GM12874 (cell line): Measurements from ENCODE around the gene BTBD2.

Source experiments
- TF ChIP-seq, protein P1 (sequence below): IDR thresholded peaks from 2 replicates; pipeline ENCODE4 v1.5.1; 2011; ENCODE audit warnings: low read depth, mild to moderate bottlenecking, control low read depth, low read length, moderate library complexity; ENCODE audit not compliant: insufficient read depth

Gene BTBD2

DNA sequence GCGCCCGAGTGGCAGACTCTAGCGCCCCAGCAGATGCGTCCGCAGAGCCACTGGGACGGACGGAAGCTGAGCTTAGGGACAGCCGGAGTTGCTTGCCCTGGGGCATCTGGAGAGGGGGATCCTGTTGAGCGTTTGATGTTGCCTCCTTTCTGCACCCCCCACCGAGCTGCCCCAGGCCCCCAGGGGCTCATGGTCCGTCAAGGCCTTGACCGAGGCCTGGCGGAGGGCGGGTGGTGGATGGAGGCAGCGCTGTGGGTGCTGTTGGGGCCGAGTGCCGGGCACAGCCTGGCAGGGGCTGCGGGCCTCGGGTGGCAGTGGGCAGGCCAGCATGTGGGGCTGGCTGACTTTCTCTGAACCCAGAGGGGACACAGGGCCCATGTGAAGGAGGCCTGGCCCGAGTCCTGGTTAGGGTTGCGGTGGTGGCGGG lies 71.8 kb downstream of the BTBD2 start:
- TF ChIP-seq, protein P1, sequence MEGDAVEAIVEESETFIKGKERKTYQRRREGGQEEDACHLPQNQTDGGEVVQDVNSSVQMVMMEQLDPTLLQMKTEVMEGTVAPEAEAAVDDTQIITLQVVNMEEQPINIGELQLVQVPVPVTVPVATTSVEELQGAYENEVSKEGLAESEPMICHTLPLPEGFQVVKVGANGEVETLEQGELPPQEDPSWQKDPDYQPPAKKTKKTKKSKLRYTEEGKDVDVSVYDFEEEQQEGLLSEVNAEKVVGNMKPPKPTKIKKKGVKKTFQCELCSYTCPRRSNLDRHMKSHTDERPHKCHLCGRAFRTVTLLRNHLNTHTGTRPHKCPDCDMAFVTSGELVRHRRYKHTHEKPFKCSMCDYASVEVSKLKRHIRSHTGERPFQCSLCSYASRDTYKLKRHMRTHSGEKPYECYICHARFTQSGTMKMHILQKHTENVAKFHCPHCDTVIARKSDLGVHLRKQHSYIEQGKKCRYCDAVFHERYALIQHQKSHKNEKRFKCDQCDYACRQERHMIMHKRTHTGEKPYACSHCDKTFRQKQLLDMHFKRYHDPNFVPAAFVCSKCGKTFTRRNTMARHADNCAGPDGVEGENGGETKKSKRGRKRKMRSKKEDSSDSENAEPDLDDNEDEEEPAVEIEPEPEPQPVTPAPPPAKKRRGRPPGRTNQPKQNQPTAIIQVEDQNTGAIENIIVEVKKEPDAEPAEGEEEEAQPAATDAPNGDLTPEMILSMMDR = no peak

DNA sequence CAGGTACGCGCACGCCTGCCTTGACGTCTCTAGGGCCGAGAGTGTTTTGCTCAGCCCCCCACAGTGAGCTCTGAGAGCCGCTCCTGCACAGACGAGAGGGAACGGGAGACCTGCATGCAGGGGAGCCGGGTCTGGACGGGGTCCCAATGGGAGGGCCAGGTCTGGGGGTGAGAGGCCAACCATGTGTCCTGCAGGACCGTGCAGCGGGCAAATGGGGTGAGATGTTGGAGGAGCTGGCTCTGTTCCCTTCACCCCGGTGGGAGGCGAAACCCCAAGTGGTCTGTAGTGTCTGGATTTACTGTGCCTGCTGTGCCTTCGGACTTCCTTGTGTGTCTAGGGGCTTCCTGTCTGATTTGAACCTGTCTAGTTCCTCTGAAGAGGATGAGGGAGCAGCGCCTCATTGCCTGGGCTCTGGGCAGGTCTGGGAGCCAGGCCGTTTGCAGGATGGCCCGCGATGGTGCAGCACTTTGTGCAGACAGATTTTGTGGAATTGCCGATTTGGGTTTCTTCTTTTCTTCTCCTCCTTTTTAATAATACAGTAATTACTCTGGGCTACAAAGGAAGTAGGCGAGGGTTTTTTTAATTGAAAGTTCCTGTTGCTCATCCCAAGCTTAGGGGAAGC lies 72.5 kb downstream of the BTBD2 start:
- TF ChIP-seq, protein P1 = no peak

DNA sequence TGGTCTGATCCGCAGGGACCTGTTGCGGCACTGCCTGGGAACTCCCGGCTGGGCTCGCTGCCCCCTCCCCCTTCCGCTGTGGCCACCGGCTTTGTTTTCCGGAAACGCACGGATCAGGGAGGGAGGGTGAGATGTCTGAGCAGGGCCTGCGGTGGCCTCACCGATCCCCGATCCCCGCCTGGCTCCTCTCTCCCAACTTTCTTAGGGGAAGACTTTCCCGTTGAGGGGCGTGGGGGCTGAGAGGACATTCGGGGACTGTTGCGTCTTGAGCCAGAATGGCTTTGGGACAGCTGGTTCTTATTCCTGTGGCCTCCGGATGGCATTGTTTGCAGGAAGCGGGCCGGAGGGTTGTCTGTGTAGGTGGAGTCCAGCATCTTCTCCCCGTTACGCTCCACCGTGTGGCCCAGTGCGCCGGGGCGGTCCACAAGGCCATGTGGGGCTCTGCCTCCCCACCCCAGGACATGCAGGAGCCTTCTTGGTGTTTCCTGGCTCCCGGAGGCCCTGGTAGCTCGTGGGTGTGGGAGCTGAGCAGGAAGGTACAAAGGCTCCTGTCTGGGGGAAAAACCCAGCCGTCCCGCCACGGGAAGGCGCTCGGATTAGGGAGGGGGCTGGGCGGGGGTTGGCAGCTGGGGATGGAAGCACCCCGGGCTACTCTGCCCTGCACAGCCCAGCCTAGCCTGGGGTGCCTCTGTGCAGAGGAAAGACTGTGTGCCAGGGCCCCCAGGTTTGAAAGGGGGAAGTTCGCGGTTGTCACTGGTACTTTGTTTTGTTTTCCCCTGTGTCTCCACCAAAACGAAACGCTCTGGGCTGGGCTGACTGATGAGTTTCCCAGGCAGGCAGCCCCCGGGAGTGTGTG lies 73.2 kb downstream of the BTBD2 start:
- TF ChIP-seq, protein P1 = no peak

DNA sequence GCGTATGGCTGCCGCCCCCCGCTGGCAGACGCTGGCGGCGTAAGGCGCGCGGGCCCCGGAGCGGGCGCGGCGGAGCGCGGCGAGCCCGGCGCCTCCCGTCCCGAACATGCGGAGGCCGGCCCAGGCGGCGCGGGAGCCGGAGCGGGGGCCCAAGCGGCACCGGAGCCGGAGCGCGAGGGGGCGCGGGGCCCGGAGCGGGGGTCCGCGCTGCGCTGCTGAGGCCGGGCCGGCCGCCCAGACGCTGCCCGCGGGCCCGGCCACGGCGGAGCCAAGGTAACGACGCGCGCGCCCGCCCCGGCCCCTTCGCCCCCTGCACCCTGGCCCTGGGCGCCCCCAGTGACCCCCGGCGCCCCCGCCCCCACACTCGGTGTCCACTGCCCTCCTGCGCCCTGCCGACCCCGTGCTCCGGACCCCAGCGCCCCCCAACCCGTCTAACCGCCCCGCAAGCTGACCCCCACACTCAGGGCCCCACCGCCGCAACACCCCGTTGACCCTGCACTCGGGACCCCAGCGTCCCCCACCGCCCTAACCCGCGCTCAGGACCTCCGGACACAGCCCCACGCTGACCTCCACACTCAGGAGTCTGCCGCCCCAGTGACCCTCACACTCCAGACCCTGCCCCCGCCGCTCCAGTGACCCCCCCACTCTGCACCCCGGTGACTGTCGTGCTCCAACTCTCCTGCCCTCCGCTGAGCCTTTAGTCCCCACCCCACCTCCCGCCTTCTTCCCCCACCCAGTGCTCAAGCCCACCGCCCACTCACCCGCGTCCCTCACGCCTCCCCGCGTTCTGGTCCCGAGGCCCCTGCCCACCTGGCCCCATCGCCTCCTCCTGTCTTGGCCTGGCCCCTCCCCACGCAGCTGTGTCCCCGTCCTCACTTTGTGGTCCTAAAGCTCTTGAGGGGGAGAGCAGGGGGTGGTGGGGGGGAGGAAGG lies 74.1 kb downstream of the BTBD2 start, which contains the start of gene CSNK1G2:
Gene CSNK1G2 (plus strand): TSS at position 27 of the 932 bp plus-strand sequence. CDS start 28,601 bp downstream, outside the sequence.
- TF ChIP-seq, protein P1 = 0 out of 2 replicates have a peak, but pooled peaks have one; percentile 17

DNA sequence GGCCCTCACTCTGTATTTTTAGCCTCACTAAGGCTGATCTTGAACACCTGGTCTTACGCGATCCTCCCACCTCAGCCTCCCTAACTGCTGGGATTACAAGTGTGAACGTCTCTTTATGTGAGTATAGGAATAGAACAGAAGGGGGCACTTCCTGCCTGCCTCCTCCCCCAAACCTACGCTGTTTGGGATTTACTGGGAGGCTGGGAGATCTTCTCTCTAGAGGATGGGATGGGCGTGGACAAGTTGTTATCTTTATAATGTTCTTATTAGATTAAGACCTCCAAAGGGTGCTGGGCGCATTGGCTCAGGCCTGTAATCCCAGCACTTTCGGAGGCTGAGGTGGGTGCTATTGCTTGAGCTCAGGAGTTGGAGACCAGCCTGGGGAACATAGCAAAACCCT lies 77.4 kb downstream of the BTBD2 start:
- TF ChIP-seq, protein P1 = no peak

DNA sequence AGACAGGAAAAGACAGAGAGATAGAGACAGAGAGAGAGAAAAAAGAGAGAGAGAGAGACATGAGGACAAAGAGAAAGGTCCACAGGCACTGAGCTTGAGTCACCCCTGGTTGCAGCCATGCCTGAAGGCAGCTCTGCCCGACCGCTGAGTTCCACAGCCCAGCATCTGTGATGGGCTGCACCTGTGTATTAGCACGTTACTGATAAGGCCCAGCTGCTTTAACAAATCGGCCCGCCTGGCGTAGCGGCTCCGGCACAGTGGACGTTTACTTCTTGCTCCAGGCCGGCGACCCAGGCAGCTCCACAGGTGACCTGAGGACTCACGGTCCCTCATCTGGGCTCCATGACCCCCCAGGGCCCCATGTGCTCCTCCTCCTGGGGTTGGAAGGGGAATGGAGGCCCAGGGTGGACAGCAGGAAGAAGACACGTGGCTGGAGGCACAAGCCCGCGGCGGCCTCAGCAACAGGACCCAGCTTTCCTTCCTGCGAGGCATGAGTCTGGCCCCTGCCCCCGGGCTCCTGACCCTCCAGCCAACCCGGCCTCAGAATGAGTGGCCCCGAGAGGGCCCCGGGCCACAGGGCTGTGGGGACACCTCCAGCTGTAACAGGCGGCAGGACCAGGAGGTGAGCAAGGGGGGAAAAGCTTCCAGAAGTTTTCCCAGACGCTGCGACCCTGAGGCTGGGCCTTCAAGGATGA lies 78.5 kb downstream of the BTBD2 start:
- TF ChIP-seq, protein P1 = no peak
